Measurements from ENCODE around the gene DTNB. TPM values are rescaled to one million over a fixed set of nuclear protein-coding genes. Genes with fewer than 3 reads are reported as not detected.

DTNB gene
- total RNA-seq, 1 experiment from 2014 or later, result 26.3 TPM

- CTCF ChIA-PET, result interaction anchor here (0.7 kb wide), 1 partner anchor 505 kb away, joined by 3 read pairs; no protein-coding TSS in a partner anchor
Observed at GRCh38 chr2:25480561-25480960, 192.8 kb downstream of the DTNB start.

GRCh38 chr2:25479761-25480160 is 193.6 kb downstream of the DTNB start:
- no peaks in the 10 kb centered on the region for H3K27me3 Mint-ChIP-seq (ENCODE audit: insufficient read depth, unreplicated experiment)
- BruUV-seq (replicated peaks), result no TSS peak
- CTCF ChIA-PET, result interaction anchor here (0.7 to 1.0 kb wide), 2 partner anchors 103 to 395 kb away, joined by 3 read pairs; no protein-coding TSS in a partner anchor
- POLR2A ChIA-PET, result no interaction called here
- H3K4me1 Mint-ChIP-seq (ENCODE audit: insufficient read depth, unreplicated experiment), result peaks cover 11% of the 10 kb centered on the region
- no peak for TF ChIP-seq CTCF (IDR thresholded peaks at IDR 0.05; ENCODE audit: unreplicated experiment)
- intact Hi-C loops (cut with micrococcal nuclease), result no loop called here
- no peak for DNase-seq (ENCODE audit: unreplicated experiment)
- no peaks in the 10 kb centered on the region for H3K36me3 Mint-ChIP-seq (ENCODE audit: insufficient read depth, unreplicated experiment)
- H3K4me3 Mint-ChIP-seq (ENCODE audit: unreplicated experiment), result no peak overlapping the region
- peaks cover 7% of the 10 kb centered on the region for H3K9me3 Mint-ChIP-seq (ENCODE audit: unreplicated experiment)
- H3K27ac Mint-ChIP-seq (ENCODE audit: low read depth, unreplicated experiment), result no peak overlapping the region

More at GRCh38 chr2:25480561-25480960, 192.8 kb downstream of the DTNB start:
- TF ChIP-seq CTCF (IDR thresholded peaks at IDR 0.05; ENCODE audit: unreplicated experiment), result no peak
- Mint-ChIP-seq H3K9me3 (ENCODE audit: unreplicated experiment) (no peaks in the 10 kb centered on the region), H3K27me3 (ENCODE audit: insufficient read depth, unreplicated experiment) (no peaks in the 10 kb centered on the region), H3K36me3 (ENCODE audit: insufficient read depth, unreplicated experiment) (no peaks in the 10 kb centered on the region), H3K4me1 (ENCODE audit: insufficient read depth, unreplicated experiment) (peaks cover 11% of the 10 kb centered on the region), H3K27ac (ENCODE audit: low read depth, unreplicated experiment) (no peak overlapping the region), H3K4me3 (ENCODE audit: unreplicated experiment) (no peak overlapping the region)
- POLR2A ChIA-PET, result no interaction called here
- BruUV-seq (replicated peaks), result no TSS peak
- intact Hi-C loops (cut with micrococcal nuclease), result no loop called here
- no peak for DNase-seq (ENCODE audit: unreplicated experiment)

DNA sequence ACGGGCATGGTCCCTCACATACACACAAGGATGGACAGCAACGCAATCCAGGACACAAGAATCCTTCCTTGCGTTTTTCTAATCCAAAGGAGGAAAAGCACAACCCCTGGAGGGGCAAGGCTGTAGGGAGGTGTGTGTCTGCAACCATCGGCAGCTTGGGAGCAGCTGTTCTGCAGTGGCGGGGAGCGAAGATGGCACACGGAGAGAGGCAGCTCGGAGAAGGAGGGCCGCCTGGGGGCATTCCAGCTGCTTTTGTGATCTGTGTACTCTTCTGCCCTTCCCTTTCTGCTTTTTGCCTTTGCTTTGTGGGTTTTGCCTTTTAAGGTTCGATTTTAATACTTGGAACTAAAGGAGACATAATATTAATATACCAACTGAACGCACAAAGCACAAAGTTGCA is 194.6 kb downstream of the DTNB start:
- TF ChIP-seq CTCF (IDR thresholded peaks at IDR 0.05; ENCODE audit: unreplicated experiment), result no peak
- POLR2A ChIA-PET, result no interaction called here
- Mint-ChIP-seq H3K4me3 (ENCODE audit: unreplicated experiment) (no peak overlapping the region), H3K4me1 (ENCODE audit: insufficient read depth, unreplicated experiment) (peaks cover 11% of the 10 kb centered on the region), H3K36me3 (ENCODE audit: insufficient read depth, unreplicated experiment) (no peaks in the 10 kb centered on the region), H3K9me3 (ENCODE audit: unreplicated experiment) (peaks cover 7% of the 10 kb centered on the region), H3K27me3 (ENCODE audit: insufficient read depth, unreplicated experiment) (no peaks in the 10 kb centered on the region), H3K27ac (ENCODE audit: low read depth, unreplicated experiment) (no peak overlapping the region)
- intact Hi-C loops (cut with micrococcal nuclease), result no loop called here
- CTCF ChIA-PET, result no interaction called here
- BruUV-seq (replicated peaks), result no TSS peak
- no peak for DNase-seq (ENCODE audit: unreplicated experiment)

DNA sequence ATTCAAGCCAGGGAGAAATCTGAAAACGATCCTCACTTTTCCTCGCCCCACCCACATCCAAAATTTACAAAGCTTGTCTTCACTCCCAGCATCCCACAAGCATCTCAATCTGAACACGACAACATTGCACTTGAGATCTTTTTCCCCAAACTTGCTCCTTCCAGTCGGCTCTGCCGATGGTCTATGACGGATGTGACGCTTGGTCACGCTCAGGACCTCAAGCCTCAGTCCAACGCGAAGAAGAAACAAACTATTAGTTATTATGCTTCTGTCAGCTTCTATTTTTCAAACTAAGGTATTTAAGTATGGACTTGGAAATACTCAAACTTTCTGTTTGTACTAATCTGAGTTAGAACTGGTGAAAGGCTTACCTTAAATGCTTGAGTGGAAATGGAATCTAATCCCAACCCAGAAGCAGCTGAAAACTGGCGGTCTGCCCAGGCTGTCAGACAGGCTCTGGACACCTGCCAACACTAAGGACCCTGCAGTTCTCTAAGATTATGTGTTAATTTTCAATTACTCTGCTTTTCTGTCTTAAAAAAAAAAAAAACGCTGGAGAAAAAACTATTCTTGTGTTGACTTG is 199.5 kb downstream of the DTNB start:
- Mint-ChIP-seq H3K27ac (ENCODE audit: low read depth, unreplicated experiment) (no peak overlapping the region), H3K4me1 (ENCODE audit: insufficient read depth, unreplicated experiment) (no peaks in the 10 kb centered on the region)
- POLR2A ChIA-PET, result no interaction called here

More for the DNA sequence above, 199.5 kb downstream of the DTNB start:
- Mint-ChIP-seq H3K27me3 (ENCODE audit: insufficient read depth, unreplicated experiment) (no peaks in the 10 kb centered on the region), H3K9me3 (ENCODE audit: unreplicated experiment) (peaks cover 7% of the 10 kb centered on the region), H3K4me3 (ENCODE audit: unreplicated experiment) (no peak overlapping the region), H3K36me3 (ENCODE audit: insufficient read depth, unreplicated experiment) (peaks cover 4% of the 10 kb centered on the region)
- no peak for TF ChIP-seq CTCF (IDR thresholded peaks at IDR 0.05; ENCODE audit: unreplicated experiment)
- DNase-seq (ENCODE audit: unreplicated experiment), result peak; percentile 17
- BruUV-seq (replicated peaks), result no TSS peak
- CTCF ChIA-PET, result no interaction called here
- intact Hi-C loops (cut with micrococcal nuclease), result no loop called here
